ENCODE results near the gene METAP1D. TPM values are rescaled to one million over a fixed set of nuclear protein-coding genes. Genes with fewer than 3 reads are reported as not detected.

Gene METAP1D
- total RNA-seq, 1 experiment from 2014 or later: 4.7 TPM

- TF ChIP-seq, protein P1, sequence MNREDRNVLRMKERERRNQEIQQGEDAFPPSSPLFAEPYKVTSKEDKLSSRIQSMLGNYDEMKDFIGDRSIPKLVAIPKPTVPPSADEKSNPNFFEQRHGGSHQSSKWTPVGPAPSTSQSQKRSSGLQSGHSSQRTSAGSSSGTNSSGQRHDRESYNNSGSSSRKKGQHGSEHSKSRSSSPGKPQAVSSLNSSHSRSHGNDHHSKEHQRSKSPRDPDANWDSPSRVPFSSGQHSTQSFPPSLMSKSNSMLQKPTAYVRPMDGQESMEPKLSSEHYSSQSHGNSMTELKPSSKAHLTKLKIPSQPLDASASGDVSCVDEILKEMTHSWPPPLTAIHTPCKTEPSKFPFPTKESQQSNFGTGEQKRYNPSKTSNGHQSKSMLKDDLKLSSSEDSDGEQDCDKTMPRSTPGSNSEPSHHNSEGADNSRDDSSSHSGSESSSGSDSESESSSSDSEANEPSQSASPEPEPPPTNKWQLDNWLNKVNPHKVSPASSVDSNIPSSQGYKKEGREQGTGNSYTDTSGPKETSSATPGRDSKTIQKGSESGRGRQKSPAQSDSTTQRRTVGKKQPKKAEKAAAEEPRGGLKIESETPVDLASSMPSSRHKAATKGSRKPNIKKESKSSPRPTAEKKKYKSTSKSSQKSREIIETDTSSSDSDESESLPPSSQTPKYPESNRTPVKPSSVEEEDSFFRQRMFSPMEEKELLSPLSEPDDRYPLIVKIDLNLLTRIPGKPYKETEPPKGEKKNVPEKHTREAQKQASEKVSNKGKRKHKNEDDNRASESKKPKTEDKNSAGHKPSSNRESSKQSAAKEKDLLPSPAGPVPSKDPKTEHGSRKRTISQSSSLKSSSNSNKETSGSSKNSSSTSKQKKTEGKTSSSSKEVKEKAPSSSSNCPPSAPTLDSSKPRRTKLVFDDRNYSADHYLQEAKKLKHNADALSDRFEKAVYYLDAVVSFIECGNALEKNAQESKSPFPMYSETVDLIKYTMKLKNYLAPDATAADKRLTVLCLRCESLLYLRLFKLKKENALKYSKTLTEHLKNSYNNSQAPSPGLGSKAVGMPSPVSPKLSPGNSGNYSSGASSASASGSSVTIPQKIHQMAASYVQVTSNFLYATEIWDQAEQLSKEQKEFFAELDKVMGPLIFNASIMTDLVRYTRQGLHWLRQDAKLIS (CRISPR knock-in tag; IDR thresholded peaks at IDR 0.05; ENCODE audit: borderline replicate concordance): no peak
- TF ChIP-seq ZNF423 (CRISPR knock-in tag; IDR thresholded peaks at IDR 0.05): no peak
These were observed 34.1 kb upstream of the METAP1D start (continued) for GRCh38 chr2:171965661-171966060.

GRCh38 chr2:171966235-171966634 lies 33.5 kb upstream of the METAP1D start:
- no peaks in the 10 kb centered on the region; the same call in 1 of the 2 replicates for H3K4me1 Mint-ChIP-seq
- peaks cover 17% of the 10 kb centered on the region for H3K36me3 Mint-ChIP-seq
- no peaks in the 10 kb centered on the region for H3K9me3 Mint-ChIP-seq
- no peaks in the 10 kb centered on the region for H3K27me3 Mint-ChIP-seq (ENCODE audit: low read depth)
- ATAC-seq: no peak
- CTCF ChIA-PET: no interaction called here
- DNase-seq (ENCODE audit: low spot score): no peak
- no peak overlapping the region for H3K27ac Mint-ChIP-seq
- TF ChIP-seq CREM (CRISPR knock-in tag; IDR thresholded peaks at IDR 0.05) (no peak), TEAD4 (CRISPR knock-in tag; IDR thresholded peaks at IDR 0.05) (no peak), ZBTB21 (CRISPR knock-in tag; IDR thresholded peaks at IDR 0.05; ENCODE audit: borderline replicate concordance) (no peak), CTCF (IDR thresholded peaks at IDR 0.05) (no peak), RORB (CRISPR knock-in tag; IDR thresholded peaks at IDR 0.05) (no peak), ZNF232 (CRISPR knock-in tag; IDR thresholded peaks at IDR 0.05) (no peak), MAX (CRISPR knock-in tag; IDR thresholded peaks at IDR 0.05) (no peak), ATF3 (CRISPR knock-in tag; conservative IDR thresholded peaks at IDR 0.05) (no peak), HMGXB4 (CRISPR knock-in tag; IDR thresholded peaks at IDR 0.05) (no peak), TCF7 (CRISPR knock-in tag; IDR thresholded peaks at IDR 0.05; ENCODE audit: low read depth) (no peak)
- TF ChIP-seq, protein P2, sequence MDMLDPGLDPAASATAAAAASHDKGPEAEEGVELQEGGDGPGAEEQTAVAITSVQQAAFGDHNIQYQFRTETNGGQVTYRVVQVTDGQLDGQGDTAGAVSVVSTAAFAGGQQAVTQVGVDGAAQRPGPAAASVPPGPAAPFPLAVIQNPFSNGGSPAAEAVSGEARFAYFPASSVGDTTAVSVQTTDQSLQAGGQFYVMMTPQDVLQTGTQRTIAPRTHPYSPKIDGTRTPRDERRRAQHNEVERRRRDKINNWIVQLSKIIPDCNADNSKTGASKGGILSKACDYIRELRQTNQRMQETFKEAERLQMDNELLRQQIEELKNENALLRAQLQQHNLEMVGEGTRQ (CRISPR knock-in tag; IDR thresholded peaks at IDR 0.05): no peak
- TF ChIP-seq, protein P3, sequence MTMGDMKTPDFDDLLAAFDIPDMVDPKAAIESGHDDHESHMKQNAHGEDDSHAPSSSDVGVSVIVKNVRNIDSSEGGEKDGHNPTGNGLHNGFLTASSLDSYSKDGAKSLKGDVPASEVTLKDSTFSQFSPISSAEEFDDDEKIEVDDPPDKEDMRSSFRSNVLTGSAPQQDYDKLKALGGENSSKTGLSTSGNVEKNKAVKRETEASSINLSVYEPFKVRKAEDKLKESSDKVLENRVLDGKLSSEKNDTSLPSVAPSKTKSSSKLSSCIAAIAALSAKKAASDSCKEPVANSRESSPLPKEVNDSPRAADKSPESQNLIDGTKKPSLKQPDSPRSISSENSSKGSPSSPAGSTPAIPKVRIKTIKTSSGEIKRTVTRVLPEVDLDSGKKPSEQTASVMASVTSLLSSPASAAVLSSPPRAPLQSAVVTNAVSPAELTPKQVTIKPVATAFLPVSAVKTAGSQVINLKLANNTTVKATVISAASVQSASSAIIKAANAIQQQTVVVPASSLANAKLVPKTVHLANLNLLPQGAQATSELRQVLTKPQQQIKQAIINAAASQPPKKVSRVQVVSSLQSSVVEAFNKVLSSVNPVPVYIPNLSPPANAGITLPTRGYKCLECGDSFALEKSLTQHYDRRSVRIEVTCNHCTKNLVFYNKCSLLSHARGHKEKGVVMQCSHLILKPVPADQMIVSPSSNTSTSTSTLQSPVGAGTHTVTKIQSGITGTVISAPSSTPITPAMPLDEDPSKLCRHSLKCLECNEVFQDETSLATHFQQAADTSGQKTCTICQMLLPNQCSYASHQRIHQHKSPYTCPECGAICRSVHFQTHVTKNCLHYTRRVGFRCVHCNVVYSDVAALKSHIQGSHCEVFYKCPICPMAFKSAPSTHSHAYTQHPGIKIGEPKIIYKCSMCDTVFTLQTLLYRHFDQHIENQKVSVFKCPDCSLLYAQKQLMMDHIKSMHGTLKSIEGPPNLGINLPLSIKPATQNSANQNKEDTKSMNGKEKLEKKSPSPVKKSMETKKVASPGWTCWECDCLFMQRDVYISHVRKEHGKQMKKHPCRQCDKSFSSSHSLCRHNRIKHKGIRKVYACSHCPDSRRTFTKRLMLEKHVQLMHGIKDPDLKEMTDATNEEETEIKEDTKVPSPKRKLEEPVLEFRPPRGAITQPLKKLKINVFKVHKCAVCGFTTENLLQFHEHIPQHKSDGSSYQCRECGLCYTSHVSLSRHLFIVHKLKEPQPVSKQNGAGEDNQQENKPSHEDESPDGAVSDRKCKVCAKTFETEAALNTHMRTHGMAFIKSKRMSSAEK (CRISPR knock-in tag; IDR thresholded peaks at IDR 0.05; ENCODE audit: borderline replicate concordance): no peak
- no peak overlapping the region for H3K4me3 Mint-ChIP-seq
- POLR2A ChIA-PET: no interaction called here

Measured in WTC11 (cell line).